Measurements from ENCODE around the gene OR8B12. TPM values are rescaled to one million over a fixed set of nuclear protein-coding genes. Genes with fewer than 3 reads are reported as not detected.

OR8B12 gene
- polyA plus RNA-seq, 2 of the 4 experiments (the other 2 are of a cell fraction): not detected

DNA sequence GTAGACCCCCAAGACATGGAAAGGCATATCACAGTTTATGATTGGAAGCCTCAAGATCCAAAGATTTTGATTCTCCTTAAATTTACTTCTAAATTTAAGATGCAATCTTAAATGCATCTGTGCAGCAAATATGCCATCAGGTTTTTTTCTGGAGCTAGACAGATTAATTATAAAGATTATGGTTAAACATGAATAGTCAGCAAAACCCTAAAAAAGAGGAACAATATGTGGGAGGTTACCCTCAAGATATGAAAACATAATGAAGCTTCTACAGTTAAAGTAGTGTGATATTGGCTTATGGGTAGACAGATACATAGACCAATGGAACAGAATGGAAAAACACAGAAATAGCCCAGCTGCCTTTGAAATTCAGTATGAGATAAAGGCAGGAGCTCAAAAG, 31.7 kb downstream of the OR8B12 start:
- no peaks in the 10 kb centered on the region for H3K4me1 ChIP-seq
- ChIA-PET POLR2A (no interaction called here), CTCF (no interaction called here)
- no peak overlapping the region for H3K4me3 ChIP-seq
- FAIRE-seq: no peak
- TF ChIP-seq BHLHE40 (IDR thresholded peaks at IDR 0.05; ENCODE audit: low read depth, low read length): no peak
- TF ChIP-seq, protein P1, sequence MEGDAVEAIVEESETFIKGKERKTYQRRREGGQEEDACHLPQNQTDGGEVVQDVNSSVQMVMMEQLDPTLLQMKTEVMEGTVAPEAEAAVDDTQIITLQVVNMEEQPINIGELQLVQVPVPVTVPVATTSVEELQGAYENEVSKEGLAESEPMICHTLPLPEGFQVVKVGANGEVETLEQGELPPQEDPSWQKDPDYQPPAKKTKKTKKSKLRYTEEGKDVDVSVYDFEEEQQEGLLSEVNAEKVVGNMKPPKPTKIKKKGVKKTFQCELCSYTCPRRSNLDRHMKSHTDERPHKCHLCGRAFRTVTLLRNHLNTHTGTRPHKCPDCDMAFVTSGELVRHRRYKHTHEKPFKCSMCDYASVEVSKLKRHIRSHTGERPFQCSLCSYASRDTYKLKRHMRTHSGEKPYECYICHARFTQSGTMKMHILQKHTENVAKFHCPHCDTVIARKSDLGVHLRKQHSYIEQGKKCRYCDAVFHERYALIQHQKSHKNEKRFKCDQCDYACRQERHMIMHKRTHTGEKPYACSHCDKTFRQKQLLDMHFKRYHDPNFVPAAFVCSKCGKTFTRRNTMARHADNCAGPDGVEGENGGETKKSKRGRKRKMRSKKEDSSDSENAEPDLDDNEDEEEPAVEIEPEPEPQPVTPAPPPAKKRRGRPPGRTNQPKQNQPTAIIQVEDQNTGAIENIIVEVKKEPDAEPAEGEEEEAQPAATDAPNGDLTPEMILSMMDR (IDR thresholded peaks at IDR 0.05): no peak
- TF ChIP-seq HEYL (CRISPR knock-in tag; IDR thresholded peaks at IDR 0.05): no peak
- TF ChIP-seq EHMT2 (IDR thresholded peaks at IDR 0.05; ENCODE audit: low read depth): no peak
- TF ChIP-seq, protein P2, sequence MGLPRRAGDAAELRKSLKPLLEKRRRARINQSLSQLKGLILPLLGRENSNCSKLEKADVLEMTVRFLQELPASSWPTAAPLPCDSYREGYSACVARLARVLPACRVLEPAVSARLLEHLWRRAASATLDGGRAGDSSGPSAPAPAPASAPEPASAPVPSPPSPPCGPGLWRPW (IDR thresholded peaks at IDR 0.05): no peak
- TF ChIP-seq SMC3 (IDR thresholded peaks at IDR 0.05): no peak
- no peak for TF ChIP-seq NPAS2 (CRISPR knock-in tag; IDR thresholded peaks at IDR 0.05; ENCODE audit: borderline replicate concordance)
- TF ChIP-seq RCOR1 (IDR thresholded peaks at IDR 0.05; ENCODE audit: low read depth, low read length): no peak
- TF ChIP-seq, protein P3, sequence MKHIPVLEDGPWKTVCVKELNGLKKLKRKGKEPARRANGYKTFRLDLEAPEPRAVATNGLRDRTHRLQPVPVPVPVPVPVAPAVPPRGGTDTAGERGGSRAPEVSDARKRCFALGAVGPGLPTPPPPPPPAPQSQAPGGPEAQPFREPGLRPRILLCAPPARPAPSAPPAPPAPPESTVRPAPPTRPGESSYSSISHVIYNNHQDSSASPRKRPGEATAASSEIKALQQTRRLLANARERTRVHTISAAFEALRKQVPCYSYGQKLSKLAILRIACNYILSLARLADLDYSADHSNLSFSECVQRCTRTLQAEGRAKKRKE (CRISPR knock-in tag; IDR thresholded peaks at IDR 0.05; ENCODE audit: low read depth): no peak
- no peak for TF ChIP-seq JUN (IDR thresholded peaks at IDR 0.05)
- no peak for TF ChIP-seq RFX5 (IDR thresholded peaks at IDR 0.05)
- no peak overlapping the region for H3K4me2 ChIP-seq
- no peak for ATAC-seq
- no peak overlapping the region for H3K27ac ChIP-seq
- H3K9me3 ChIP-seq: no peaks in the 10 kb centered on the region
- no peak for DNase-seq (ENCODE audit: low read depth in 1 of 2, low spot score in 1 of 2)

DNA sequence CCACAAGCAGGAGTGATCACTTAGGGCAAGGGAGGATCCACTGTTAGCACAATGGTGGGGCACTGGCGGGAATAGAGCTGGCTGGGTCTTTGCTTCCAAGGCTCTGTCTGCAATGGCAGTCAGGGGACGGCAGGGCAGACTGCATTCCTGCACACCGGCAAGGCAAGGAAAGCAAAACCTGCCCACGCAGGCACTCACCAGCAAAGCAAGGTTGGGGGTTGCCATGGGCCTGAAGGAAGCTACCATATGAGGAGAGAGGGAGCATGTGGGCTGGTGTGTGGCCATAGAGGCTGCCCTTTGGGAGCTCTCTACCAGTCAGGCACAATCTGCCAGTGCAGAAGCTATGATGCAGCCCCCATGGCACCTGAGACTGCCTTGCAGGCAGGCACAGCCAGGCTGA, 33.2 kb downstream of the OR8B12 start:
- no peak overlapping the region for H3K4me2 ChIP-seq
- no peaks in the 10 kb centered on the region for H3K4me1 ChIP-seq
- H3K27ac ChIP-seq: no peak overlapping the region
- POLR2A ChIA-PET: no interaction called here
- no peaks in the 10 kb centered on the region for H3K9me3 ChIP-seq
- FAIRE-seq (no peak), DNase-seq (ENCODE audit: low read depth in 1 of 2, low spot score in 1 of 2) (no peak), ATAC-seq (no peak)
- CTCF ChIA-PET: no interaction called here
- no peak overlapping the region for H3K4me3 ChIP-seq
- WGBS (ENCODE audit: missing lambda C conversion rate): no CpG with 5 or more reads among the region's 4 CpGs
- TF ChIP-seq, protein P4, sequence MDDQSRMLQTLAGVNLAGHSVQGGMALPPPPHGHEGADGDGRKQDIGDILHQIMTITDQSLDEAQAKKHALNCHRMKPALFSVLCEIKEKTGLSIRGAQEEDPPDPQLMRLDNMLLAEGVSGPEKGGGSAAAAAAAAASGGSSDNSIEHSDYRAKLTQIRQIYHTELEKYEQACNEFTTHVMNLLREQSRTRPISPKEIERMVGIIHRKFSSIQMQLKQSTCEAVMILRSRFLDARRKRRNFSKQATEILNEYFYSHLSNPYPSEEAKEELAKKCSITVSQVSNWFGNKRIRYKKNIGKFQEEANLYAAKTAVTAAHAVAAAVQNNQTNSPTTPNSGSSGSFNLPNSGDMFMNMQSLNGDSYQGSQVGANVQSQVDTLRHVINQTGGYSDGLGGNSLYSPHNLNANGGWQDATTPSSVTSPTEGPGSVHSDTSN (IDR thresholded peaks at IDR 0.05): no peak
- TF ChIP-seq HDAC2 (IDR thresholded peaks at IDR 0.05) (no peak), FOSL2 (IDR thresholded peaks at IDR 0.05) (no peak), FOSL2 (CRISPR knock-in tag; IDR thresholded peaks at IDR 0.05) (no peak), CHD2 (IDR thresholded peaks at IDR 0.05; ENCODE audit: low read length, partially characterized antibody) (no peak), HOXA7 (CRISPR knock-in tag; IDR thresholded peaks at IDR 0.05) (no peak), ZNF302 (CRISPR knock-in tag; IDR thresholded peaks at IDR 0.05) (no peak), CHD4 (IDR thresholded peaks at IDR 0.05; ENCODE audit: borderline replicate concordance) (no peak)
- TF ChIP-seq, protein P5, sequence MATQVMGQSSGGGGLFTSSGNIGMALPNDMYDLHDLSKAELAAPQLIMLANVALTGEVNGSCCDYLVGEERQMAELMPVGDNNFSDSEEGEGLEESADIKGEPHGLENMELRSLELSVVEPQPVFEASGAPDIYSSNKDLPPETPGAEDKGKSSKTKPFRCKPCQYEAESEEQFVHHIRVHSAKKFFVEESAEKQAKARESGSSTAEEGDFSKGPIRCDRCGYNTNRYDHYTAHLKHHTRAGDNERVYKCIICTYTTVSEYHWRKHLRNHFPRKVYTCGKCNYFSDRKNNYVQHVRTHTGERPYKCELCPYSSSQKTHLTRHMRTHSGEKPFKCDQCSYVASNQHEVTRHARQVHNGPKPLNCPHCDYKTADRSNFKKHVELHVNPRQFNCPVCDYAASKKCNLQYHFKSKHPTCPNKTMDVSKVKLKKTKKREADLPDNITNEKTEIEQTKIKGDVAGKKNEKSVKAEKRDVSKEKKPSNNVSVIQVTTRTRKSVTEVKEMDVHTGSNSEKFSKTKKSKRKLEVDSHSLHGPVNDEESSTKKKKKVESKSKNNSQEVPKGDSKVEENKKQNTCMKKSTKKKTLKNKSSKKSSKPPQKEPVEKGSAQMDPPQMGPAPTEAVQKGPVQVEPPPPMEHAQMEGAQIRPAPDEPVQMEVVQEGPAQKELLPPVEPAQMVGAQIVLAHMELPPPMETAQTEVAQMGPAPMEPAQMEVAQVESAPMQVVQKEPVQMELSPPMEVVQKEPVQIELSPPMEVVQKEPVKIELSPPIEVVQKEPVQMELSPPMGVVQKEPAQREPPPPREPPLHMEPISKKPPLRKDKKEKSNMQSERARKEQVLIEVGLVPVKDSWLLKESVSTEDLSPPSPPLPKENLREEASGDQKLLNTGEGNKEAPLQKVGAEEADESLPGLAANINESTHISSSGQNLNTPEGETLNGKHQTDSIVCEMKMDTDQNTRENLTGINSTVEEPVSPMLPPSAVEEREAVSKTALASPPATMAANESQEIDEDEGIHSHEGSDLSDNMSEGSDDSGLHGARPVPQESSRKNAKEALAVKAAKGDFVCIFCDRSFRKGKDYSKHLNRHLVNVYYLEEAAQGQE (IDR thresholded peaks at IDR 0.05): no peak
- TF ChIP-seq, protein P2 (IDR thresholded peaks at IDR 0.05): no peak

Measured in A549 (cell line).